Keratinocyte (primary cell): ENCODE data around the gene RSBN1. TPM values are rescaled to one million over a fixed set of nuclear protein-coding genes. Genes with fewer than 3 reads are reported as not detected.
A peak's percentile ranks its signal among the peaks of the same experiment; 100 is the strongest.
"Not testable (repeated sequence)": the region's sequence is repeated elsewhere in the genome, so short reads cannot be mapped to it uniquely, and the experiment has no call there.

ENCODE experiments used
- DNase-seq: peaks from one replicate; pipeline ENCODE4 v3.0.0-alpha.2; 2011; ENCODE audit warnings: low read depth, missing footprints, low spot score
- FAIRE-seq: peaks from 2 replicates; lab custom pipeline; 2011; peaks lifted over from hg19 to GRCh38; lab: Jason Lieb, UNC
- H2AFZ ChIP-seq: 2 replicates; pipeline ENCODE4 v1.6.0; 2012; ENCODE audit warnings: low read length, control low read depth, inconsistent platforms; ENCODE audit not compliant: control insufficient read depth
- H3K27ac ChIP-seq: 2 replicates; pipeline ENCODE4 v1.5.1; 2011; ENCODE audit warnings: low read length; ENCODE audit not compliant: control insufficient read depth, insufficient read depth
- H3K27me3 ChIP-seq: 3 replicates; pipeline ENCODE4 v1.6.0; 2011; ENCODE audit warnings: low read length; ENCODE audit not compliant: control insufficient read depth, insufficient read depth; ENCODE audit errors: extremely low read depth
- H3K36me3 ChIP-seq, 2 experiments: 2 replicates in 1 of 2; 3 replicates in 1 of 2; pipeline ENCODE4 v1.5.1; 2011; ENCODE audit warnings: low read length in 2 of 2, mild to moderate bottlenecking in 1 of 2; ENCODE audit not compliant: control insufficient read depth in 2 of 2, insufficient read depth in 2 of 2; ENCODE audit errors: extremely low read depth in 1 of 2
- H3K4me1 ChIP-seq: 3 replicates; pipeline ENCODE4 v1.5.1; 2011; ENCODE audit warnings: low read length; ENCODE audit not compliant: control insufficient read depth, insufficient read depth; ENCODE audit errors: extremely low read depth
- H3K4me2 ChIP-seq: 3 replicates; pipeline ENCODE4 v1.6.0; 2011; ENCODE audit warnings: low read depth, low read length; ENCODE audit not compliant: control insufficient read depth, insufficient read depth; ENCODE audit errors: extremely low read depth
- H3K4me3 ChIP-seq, 3 experiments: fragments of 200-600 bp in 1 of 3; sonication (generic) in 1 of 3; 2 replicates in 2 of 3; 3 replicates in 1 of 3; pipeline ENCODE4 v1.5.1; 2011 to 2016; ENCODE audit warnings: low read length in 3 of 3, mild to moderate bottlenecking in 3 of 3, control low read depth in 2 of 3, inconsistent platforms in 1 of 3, low read depth in 1 of 3, mixed read lengths in 1 of 3, mixed run types in 1 of 3, moderate library complexity in 1 of 3; ENCODE audit not compliant: control insufficient read depth in 2 of 3, insufficient read depth in 2 of 3; ENCODE audit errors: extremely low read depth in 1 of 3
- H3K79me2 ChIP-seq: 2 replicates; pipeline ENCODE4 v1.6.0; 2012; ENCODE audit warnings: low read length; ENCODE audit not compliant: control insufficient read depth, insufficient read depth
- H3K9ac ChIP-seq: 3 replicates; pipeline ENCODE4 v1.6.0; 2011; ENCODE audit warnings: low read length; ENCODE audit not compliant: control insufficient read depth, insufficient read depth; ENCODE audit errors: extremely low read depth
- H3K9me1 ChIP-seq: 3 replicates; pipeline ENCODE4 v1.6.0; 2011; ENCODE audit warnings: low read length; ENCODE audit not compliant: control insufficient read depth, insufficient read depth; ENCODE audit errors: extremely low read depth
- H3K9me3 ChIP-seq: 2 replicates; pipeline ENCODE4 v1.5.1; 2012; ENCODE audit warnings: low read depth, low read length; ENCODE audit not compliant: control insufficient read depth
- H4K20me1 ChIP-seq: 3 replicates; pipeline ENCODE4 v1.6.0; 2011; ENCODE audit warnings: low read length; ENCODE audit not compliant: control insufficient read depth, insufficient read depth; ENCODE audit errors: extremely low read depth
- EZH2 ChIP-seq: IDR thresholded peaks from one replicate; pipeline ENCODE4 v1.6.1; 2012; ENCODE audit warnings: inconsistent platforms, mild to moderate bottlenecking, low read length, moderate library complexity
- dilution Hi-C: fragments of 300-500 bp; cut with MboI; formaldehyde crosslinking; loops from one replicate; pipeline ENCODE4 v1.7.0; 2020; ENCODE audit warnings: low sequenced_read_pairs; ENCODE audit not compliant: extremely low pct_ligation_motif_present
- polyA plus RNA-seq, 5 experiments: library from polyadenylated mRNA; depleted of rRNA in 3 of 5; stranded (reverse) in 3 of 5; stranded (forward) in 1 of 5; unstranded in 1 of 5; fragments of >200 nt; gene quantifications; 1 replicate in 1 of 5; 2 replicates in 3 of 5; 3 replicates in 1 of 5; pipeline versions ENCODE4 v1.2.1 to v1.2.3, GENCODE V29; 2011 to 2012; ENCODE audit warnings: missing spikeins in 2 of 5, low read depth in 1 of 5, low replicate concordance in 1 of 5
- TF ChIP-seq, protein P1 (sequence below), 3 experiments: IDR thresholded peaks in 1 of 3; conservative IDR thresholded peaks in 1 of 3; optimal IDR thresholded peaks in 1 of 3; 2 replicates in 2 of 3; 3 replicates in 1 of 3; pipeline versions ENCODE3 to v1.5.1; 2011; ENCODE audit warnings: low read length in 3 of 3, mild to moderate bottlenecking in 3 of 3, moderate library complexity in 2 of 3, control low read depth in 1 of 3, inconsistent platforms in 1 of 3; ENCODE audit not compliant: insufficient read depth in 2 of 3; ENCODE audit errors: extremely low read depth in 1 of 3

The RSBN1 gene
- polyA plus RNA-seq, 1 donor (not counting 4 experiments of a cell fraction or from before 2014, with no cell fraction given), result 10.4 TPM

DNA sequence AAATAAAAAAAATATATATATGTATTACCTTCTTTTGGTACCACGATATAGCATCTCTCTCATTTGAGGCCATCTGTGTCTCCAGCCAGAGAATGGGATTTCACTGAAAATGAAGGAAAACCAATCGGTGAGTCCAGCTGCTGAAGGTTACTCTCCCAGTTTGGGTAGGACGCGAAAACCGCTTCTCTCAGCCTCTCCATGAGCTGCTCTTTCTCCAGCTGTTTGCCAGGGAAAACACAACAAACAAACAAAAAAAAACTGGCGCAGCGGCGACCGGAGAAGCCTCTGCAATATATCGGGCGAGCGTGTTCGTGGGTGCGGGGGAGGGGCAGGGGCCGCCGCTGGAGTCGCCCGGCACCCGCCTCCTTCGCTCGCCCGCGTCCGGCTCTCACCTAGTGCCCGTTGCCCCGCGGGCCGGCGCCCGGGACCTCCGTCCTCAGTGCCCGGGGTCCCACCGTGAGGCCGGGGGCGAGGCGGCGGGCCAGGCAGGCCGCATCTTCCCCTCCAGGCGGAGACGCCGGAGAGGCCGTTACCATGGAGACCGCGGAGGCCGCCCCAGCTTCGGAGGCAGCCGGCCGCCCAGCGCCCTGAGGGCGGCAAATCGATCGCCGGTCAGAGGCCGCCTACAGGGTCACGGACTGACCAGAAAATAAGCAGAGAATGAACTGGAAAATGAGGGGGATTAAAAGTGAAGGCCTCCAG is 53.5 kb downstream of the RSBN1 start:
- peaks cover 8% of the 10 kb centered on the region for H3K4me1 ChIP-seq
- no peak for DNase-seq
- peaks cover 0 to 1% of the 10 kb centered on the region in 2 experiments for H3K36me3 ChIP-seq
- H4K20me1 ChIP-seq, result no peaks in the 10 kb centered on the region
- peak overlapping the region; percentile 92 for H3K4me2 ChIP-seq
- TF ChIP-seq, protein P1, sequence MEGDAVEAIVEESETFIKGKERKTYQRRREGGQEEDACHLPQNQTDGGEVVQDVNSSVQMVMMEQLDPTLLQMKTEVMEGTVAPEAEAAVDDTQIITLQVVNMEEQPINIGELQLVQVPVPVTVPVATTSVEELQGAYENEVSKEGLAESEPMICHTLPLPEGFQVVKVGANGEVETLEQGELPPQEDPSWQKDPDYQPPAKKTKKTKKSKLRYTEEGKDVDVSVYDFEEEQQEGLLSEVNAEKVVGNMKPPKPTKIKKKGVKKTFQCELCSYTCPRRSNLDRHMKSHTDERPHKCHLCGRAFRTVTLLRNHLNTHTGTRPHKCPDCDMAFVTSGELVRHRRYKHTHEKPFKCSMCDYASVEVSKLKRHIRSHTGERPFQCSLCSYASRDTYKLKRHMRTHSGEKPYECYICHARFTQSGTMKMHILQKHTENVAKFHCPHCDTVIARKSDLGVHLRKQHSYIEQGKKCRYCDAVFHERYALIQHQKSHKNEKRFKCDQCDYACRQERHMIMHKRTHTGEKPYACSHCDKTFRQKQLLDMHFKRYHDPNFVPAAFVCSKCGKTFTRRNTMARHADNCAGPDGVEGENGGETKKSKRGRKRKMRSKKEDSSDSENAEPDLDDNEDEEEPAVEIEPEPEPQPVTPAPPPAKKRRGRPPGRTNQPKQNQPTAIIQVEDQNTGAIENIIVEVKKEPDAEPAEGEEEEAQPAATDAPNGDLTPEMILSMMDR (optimal IDR thresholded peaks at IDR 0.05 in 1 of 3, IDR thresholded peaks at IDR 0.05 in 1 of 3, conservative IDR thresholded peaks at IDR 0.05 in 1 of 3; ENCODE audit: extremely low read depth in 1 of 3, insufficient read depth in 2 of 3, low read length in 3 of 3), result no peak
- TF ChIP-seq EZH2, result no peak
- peak overlapping the region; percentile 68 to 86 (median 83) for H3K4me3 ChIP-seq
- H3K9me3 ChIP-seq, result no peaks in the 10 kb centered on the region
- FAIRE-seq, result no peak
- H3K9me1 ChIP-seq, result no peaks in the 10 kb centered on the region
- no peaks in the 10 kb centered on the region for H3K27me3 ChIP-seq
- peak overlapping the region; percentile 79 for H3K27ac ChIP-seq
- peaks cover 2% of the 10 kb centered on the region for H3K79me2 ChIP-seq
- H2AFZ ChIP-seq, result peak overlapping the region; percentile 96
- peak overlapping the region; percentile 82 for H3K9ac ChIP-seq
- dilution Hi-C loops, result no loop called here

DNA sequence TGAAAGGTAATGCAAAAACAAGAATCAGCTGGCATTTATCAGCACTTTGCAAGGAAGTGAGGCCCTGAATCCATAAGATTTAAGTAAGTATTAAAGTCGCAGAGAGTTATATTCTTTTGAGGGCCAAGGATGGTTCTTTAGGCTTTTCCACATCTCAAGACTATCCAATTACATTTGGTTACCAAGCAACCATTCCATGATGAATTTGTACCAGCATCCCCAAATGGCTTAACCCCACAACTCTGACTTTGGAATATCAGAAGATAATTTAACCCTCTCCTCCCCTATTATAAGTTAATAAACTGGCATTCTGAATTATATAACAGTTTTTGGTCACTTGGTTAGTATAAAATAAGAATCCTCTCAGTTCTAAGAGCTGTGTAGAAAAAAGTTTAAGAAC is 55.8 kb downstream of the RSBN1 start:
- peaks cover 8% of the 10 kb centered on the region for H3K4me1 ChIP-seq
- dilution Hi-C loops, result no loop called here
- TF ChIP-seq EZH2, result no peak
- TF ChIP-seq, protein P1 (optimal IDR thresholded peaks at IDR 0.05 in 1 of 3, IDR thresholded peaks at IDR 0.05 in 1 of 3, conservative IDR thresholded peaks at IDR 0.05 in 1 of 3; ENCODE audit: extremely low read depth in 1 of 3, insufficient read depth in 2 of 3, low read length in 3 of 3), result no peak
- no peak overlapping the region for H3K4me3 ChIP-seq
- no peaks in the 10 kb centered on the region for H3K9me1 ChIP-seq
- H3K9me3 ChIP-seq, result no peaks in the 10 kb centered on the region
- no peaks in the 10 kb centered on the region for H4K20me1 ChIP-seq
- peaks cover 0 to 1% of the 10 kb centered on the region in 2 experiments for H3K36me3 ChIP-seq
- no peak overlapping the region for H3K27ac ChIP-seq
- no peak overlapping the region for H2AFZ ChIP-seq
- H3K79me2 ChIP-seq, result peaks cover 2% of the 10 kb centered on the region
- H3K9ac ChIP-seq, result no peak overlapping the region
- DNase-seq (no peak), FAIRE-seq (no peak)
- H3K4me2 ChIP-seq, result no peak overlapping the region
- no peaks in the 10 kb centered on the region for H3K27me3 ChIP-seq

DNA sequence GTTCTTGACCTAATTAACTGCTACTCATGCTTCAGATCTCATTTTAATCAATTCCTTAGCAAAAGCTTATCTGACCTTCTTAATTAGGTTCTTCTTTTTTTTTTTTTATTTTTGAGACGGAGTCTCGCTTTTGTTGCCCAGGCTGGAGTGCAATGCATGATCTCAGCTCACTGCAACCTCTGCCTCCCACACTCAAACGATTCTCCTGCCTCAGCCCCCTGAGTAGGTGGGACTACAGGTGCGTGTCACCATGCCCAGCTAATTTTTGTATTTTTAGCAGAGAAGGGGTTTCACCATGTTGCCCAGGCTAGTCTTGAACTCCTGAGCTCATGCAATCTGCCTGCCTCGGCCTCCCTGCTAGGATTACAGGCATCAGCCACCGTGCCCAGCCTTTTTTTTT is 58.9 kb downstream of the RSBN1 start:
- H4K20me1 ChIP-seq, FAIRE-seq, H3K4me3 ChIP-seq, H3K27ac ChIP-seq, dilution Hi-C loops, H2AFZ ChIP-seq, H3K36me3 ChIP-seq, H3K4me2 ChIP-seq, DNase-seq, H3K9ac ChIP-seq, H3K9me1 ChIP-seq, H3K79me2 ChIP-seq, H3K4me1 ChIP-seq, H3K9me3 ChIP-seq, H3K27me3 ChIP-seq: not testable (repeated sequence)
